HCT116 (cell line): ENCODE measurements around the gene ZACN. TPM values are rescaled to one million over a fixed set of nuclear protein-coding genes. Genes with fewer than 3 reads are reported as not detected.

ENCODE experiments used
- ATAC-seq: fragments of 200-7000 bp; cut with Tn5 transposase; 2 replicates; pipeline ENCODE4 v1.9.1; 2020; ENCODE audit warnings: mild to moderate bottlenecking, moderate library complexity
- BruUV-seq: library from RNA; stranded (reverse); fragments of 400-500 nt; replicated peaks from 2 replicates; lab custom pipeline; 2021; lab: Mats Ljungman, UMichigan
- CTCF ChIA-PET: fragments of 300-600 bp; sonication (Branson Sonifier 250); formaldehyde crosslinking; loops from one replicate; lab custom pipeline; 2021; ENCODE audit warnings: antibody characterized with exemption; lab: Charles Lee
- POLR2A ChIA-PET: fragments of 300-600, 350-600 bp; sonication (Branson Sonifier 250); formaldehyde crosslinking; loops from one replicate; lab custom pipeline; 2021; ENCODE audit warnings: antibody characterized with exemption; lab: Charles Lee
- RAD21 ChIA-PET, 2 experiments: fragments of 300-600 bp; sonication (Branson Sonifier 250); formaldehyde crosslinking; loops; one replicate each; lab custom pipeline; 2023; ENCODE audit warnings: low total read pairs in 2 of 2; ENCODE audit not compliant: uncharacterized antibody in 2 of 2, unreplicated experiment in 2 of 2, low non-redundant PET in 1 of 2; lab: Charles Lee
- DNase-seq: peaks from one replicate; pipeline ENCODE4 v3.0.0-alpha.2; 2010; ENCODE audit warnings: low read depth, low spot score
- H2AFZ ChIP-seq: fragments of 200-600 bp; shearing (Covaris generic), sonication (generic); 2 replicates; pipeline ENCODE4 v1.6.1; 2017; ENCODE audit warnings: low read depth, mixed run types, mixed read lengths, antibody characterized with exemption, low read length; ENCODE audit not compliant: poor library complexity, severe bottlenecking
- H3K27ac ChIP-seq: 2 replicates; pipeline ENCODE4 v1.5.1; 2012; ENCODE audit warnings: low read depth, low read length
- H3K27me3 ChIP-seq: fragments of 200-600 bp; sonication (generic); 2 replicates; pipeline ENCODE4 v1.6.1; 2016; ENCODE audit warnings: mixed run types, low read length, mixed read lengths; ENCODE audit not compliant: insufficient read depth
- H3K36me3 ChIP-seq, 2 experiments: fragments of 200-500 bp in 1 of 2; fragments of 200-600 bp in 1 of 2; sonication (Bioruptor generic) in 1 of 2; sonication (generic) in 1 of 2; 2 replicates each; pipeline versions ENCODE4 v1.5.1 to v1.6.1; 2014 to 2016; ENCODE audit warnings: low read length in 2 of 2, inconsistent platforms in 1 of 2, mixed read lengths in 1 of 2, mixed run types in 1 of 2; ENCODE audit not compliant: insufficient read depth in 2 of 2, control insufficient read depth in 1 of 2
- H3K4me1 ChIP-seq, 2 experiments: fragments of 200-600 bp in 1 of 2; sonication (generic) in 1 of 2; 2 replicates each; pipeline versions ENCODE4 v1.5.1 to v1.6.1; 2012 to 2017; ENCODE audit warnings: low read length in 2 of 2, inconsistent platforms in 1 of 2, mild to moderate bottlenecking in 1 of 2, mixed read lengths in 1 of 2, mixed run types in 1 of 2, moderate library complexity in 1 of 2; ENCODE audit not compliant: insufficient read depth in 2 of 2, control insufficient read depth in 1 of 2
- H3K4me2 ChIP-seq: fragments of 200-600 bp; sonication (generic); 2 replicates; pipeline ENCODE4 v1.6.1; 2017; ENCODE audit warnings: mixed run types, low read length, mixed read lengths
- H3K4me3 ChIP-seq, 2 experiments: fragments of 200-600 bp in 1 of 2; sonication (generic) in 1 of 2; replicated peaks in 1 of 2; 2 replicates each; pipeline ENCODE4 v1.5.1; 2011 to 2016; ENCODE audit warnings: low read length in 2 of 2, control low read depth in 1 of 2, low read depth in 1 of 2, mild to moderate bottlenecking in 1 of 2, mixed read lengths in 1 of 2, mixed run types in 1 of 2
- H3K79me2 ChIP-seq: fragments of 200-600 bp; sonication (generic); 2 replicates; pipeline ENCODE4 v1.6.1; 2017; ENCODE audit warnings: mild to moderate bottlenecking, mixed run types, low read length, moderate library complexity, mixed read lengths; ENCODE audit not compliant: insufficient read depth
- H3K9ac ChIP-seq: fragments of 200-600 bp; sonication (generic); 2 replicates; pipeline ENCODE4 v1.6.1; 2016; ENCODE audit warnings: low read length, mixed read lengths
- H3K9me2 ChIP-seq: fragments of 200-600 bp; sonication (generic), shearing (Covaris generic); 2 replicates; pipeline ENCODE4 v1.6.1; 2017; ENCODE audit warnings: mixed run types, mild to moderate bottlenecking, moderate library complexity; ENCODE audit not compliant: insufficient read depth
- H3K9me3 ChIP-seq, 2 experiments: fragments of 200-500 bp in 1 of 2; fragments of 200-600 bp in 1 of 2; sonication (Bioruptor generic) in 1 of 2; sonication (generic) in 1 of 2; 2 replicates each; pipeline ENCODE4 v1.6.1; 2014 to 2017; ENCODE audit warnings: low read length in 2 of 2, mixed read lengths in 2 of 2, inconsistent platforms in 1 of 2, low read depth in 1 of 2, mild to moderate bottlenecking in 1 of 2, mixed run types in 1 of 2, moderate library complexity in 1 of 2; ENCODE audit not compliant: control insufficient read depth in 1 of 2, insufficient read depth in 1 of 2
- H4K20me1 ChIP-seq: fragments of 200-600 bp; sonication (generic), shearing (Covaris generic); 2 replicates; pipeline ENCODE4 v1.6.1; 2017; ENCODE audit warnings: mixed run types, mild to moderate bottlenecking, moderate library complexity; ENCODE audit not compliant: insufficient read depth
- ATF3 ChIP-seq: IDR thresholded peaks from 2 replicates; pipeline ENCODE4 v1.6.1; 2012
- CBX3 ChIP-seq: IDR thresholded peaks from 2 replicates; pipeline ENCODE4 v1.6.1; 2012; ENCODE audit warnings: low read depth
- CTCF ChIP-seq, 3 experiments: fragments of 200-600 bp in 1 of 3; sonication (generic) in 1 of 3; IDR thresholded peaks in 2 of 3; conservative IDR thresholded peaks in 1 of 3; 2 replicates each; pipeline ENCODE4 v1.5.1; 2012 to 2017; ENCODE audit warnings: low read depth in 2 of 3, low read length in 2 of 3, antibody characterized with exemption in 1 of 3, borderline replicate concordance in 1 of 3, control low read depth in 1 of 3, mild to moderate bottlenecking in 1 of 3, mixed read lengths in 1 of 3, mixed run types in 1 of 3, moderate library complexity in 1 of 3; ENCODE audit not compliant: insufficient read depth in 1 of 3
- ELF1 ChIP-seq: IDR thresholded peaks from 2 replicates; pipeline ENCODE4 v1.6.1; 2012; ENCODE audit warnings: low read depth, borderline replicate concordance
- EZH2 ChIP-seq: fragments of 200-600 bp; sonication (generic); IDR thresholded peaks from 2 replicates; pipeline ENCODE4 v1.6.1; 2017; ENCODE audit warnings: antibody characterized with exemption, mixed run types
- EZH2phosphoT487 ChIP-seq: fragments of 200-600 bp; IDR thresholded peaks from 2 replicates; pipeline ENCODE4 v1.6.1; 2018; ENCODE audit warnings: antibody characterized with exemption, borderline replicate concordance
- FOSL1 ChIP-seq: IDR thresholded peaks from 2 replicates; pipeline ENCODE4 v1.6.1; 2012; ENCODE audit warnings: low read depth
- JUND ChIP-seq: IDR thresholded peaks from 2 replicates; pipeline ENCODE4 v1.6.1; 2012
- POLR2A ChIP-seq: IDR thresholded peaks from 2 replicates; pipeline ENCODE4 v1.7.0; 2011; ENCODE audit warnings: borderline replicate concordance; ENCODE audit not compliant: insufficient read depth, insufficient read length; ENCODE audit errors: extremely low read depth
- REST ChIP-seq: IDR thresholded peaks from 2 replicates; pipeline ENCODE4 v1.6.1; 2012; ENCODE audit warnings: low read depth
- SIN3A ChIP-seq: IDR thresholded peaks from 2 replicates; pipeline ENCODE4 v1.6.1; 2012; ENCODE audit warnings: low read depth
- SP1 ChIP-seq: IDR thresholded peaks from 2 replicates; pipeline ENCODE4 v1.6.1; 2012; ENCODE audit warnings: low read depth
- SRF ChIP-seq: IDR thresholded peaks from 2 replicates; pipeline ENCODE4 v1.6.1; 2012; ENCODE audit warnings: low read depth
- TCF7L2 ChIP-seq: IDR thresholded peaks from 2 replicates; pipeline ENCODE4 v1.7.0; 2011; ENCODE audit warnings: borderline replicate concordance, inconsistent platforms; ENCODE audit not compliant: insufficient read depth, insufficient read length; ENCODE audit errors: extremely low read depth
- ZFX ChIP-seq: fragments of 450-650 bp; IDR thresholded peaks from 2 replicates; pipeline ENCODE4 v1.6.1; 2017
- ZNF274 ChIP-seq: fragments of 200-500 bp; sonication (Bioruptor generic); IDR thresholded peaks from 2 replicates; pipeline ENCODE4 v1.6.1; 2014; ENCODE audit warnings: mild to moderate bottlenecking, low read depth, low read length, inconsistent platforms
- intact Hi-C: fragments of 100-400 bp; cut with micrococcal nuclease; formaldehyde crosslinking; loops from 2 replicates; pipeline ENCODE4 v1.10.0; 2022
- total RNA-seq: library from RNA; stranded (reverse); gene quantifications from one replicate; pipeline ENCODE4 v1.2.1, GENCODE V29; 2021; ENCODE audit not compliant: unreplicated experiment
- TF ChIP-seq, protein P1 (sequence below): IDR thresholded peaks from 2 replicates; pipeline ENCODE4 v1.6.1; 2011; ENCODE audit warnings: mild to moderate bottlenecking, low read length, moderate library complexity; ENCODE audit not compliant: insufficient replicate concordance; ENCODE audit errors: extremely low read depth

Gene ZACN
- total RNA-seq, 1 experiment from 2014 or later: not detected

DNA sequence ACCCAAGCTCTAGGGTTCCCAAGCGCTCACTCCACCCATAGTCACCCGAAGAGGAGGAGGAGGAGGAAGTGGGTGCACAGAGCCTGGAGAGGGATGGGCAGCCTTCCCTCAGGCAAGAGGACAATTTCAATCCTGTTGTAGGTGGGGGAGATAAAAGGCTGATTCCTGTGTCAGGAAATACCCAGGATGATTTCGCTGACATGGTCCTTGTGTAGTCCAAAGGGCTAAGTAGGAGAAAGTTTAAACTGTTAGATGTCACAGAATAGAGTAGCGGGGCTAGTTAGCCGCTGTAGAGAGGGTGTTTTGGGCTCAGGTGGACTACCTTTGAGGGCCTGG is 25.9 kb downstream of the ZACN start:
- no peak for TF ChIP-seq SP1
- no peak for TF ChIP-seq ZFX
- TF ChIP-seq ATF3: no peak
- no peak for TF ChIP-seq REST
- no peak for TF ChIP-seq CTCF (IDR thresholded peaks at IDR 0.05 in 2 of 3, conservative IDR thresholded peaks at IDR 0.05 in 1 of 3; ENCODE audit: borderline replicate concordance in 1 of 3, insufficient read depth in 1 of 3, low read depth in 2 of 3, low read length in 2 of 3)
- TF ChIP-seq, protein P1, sequence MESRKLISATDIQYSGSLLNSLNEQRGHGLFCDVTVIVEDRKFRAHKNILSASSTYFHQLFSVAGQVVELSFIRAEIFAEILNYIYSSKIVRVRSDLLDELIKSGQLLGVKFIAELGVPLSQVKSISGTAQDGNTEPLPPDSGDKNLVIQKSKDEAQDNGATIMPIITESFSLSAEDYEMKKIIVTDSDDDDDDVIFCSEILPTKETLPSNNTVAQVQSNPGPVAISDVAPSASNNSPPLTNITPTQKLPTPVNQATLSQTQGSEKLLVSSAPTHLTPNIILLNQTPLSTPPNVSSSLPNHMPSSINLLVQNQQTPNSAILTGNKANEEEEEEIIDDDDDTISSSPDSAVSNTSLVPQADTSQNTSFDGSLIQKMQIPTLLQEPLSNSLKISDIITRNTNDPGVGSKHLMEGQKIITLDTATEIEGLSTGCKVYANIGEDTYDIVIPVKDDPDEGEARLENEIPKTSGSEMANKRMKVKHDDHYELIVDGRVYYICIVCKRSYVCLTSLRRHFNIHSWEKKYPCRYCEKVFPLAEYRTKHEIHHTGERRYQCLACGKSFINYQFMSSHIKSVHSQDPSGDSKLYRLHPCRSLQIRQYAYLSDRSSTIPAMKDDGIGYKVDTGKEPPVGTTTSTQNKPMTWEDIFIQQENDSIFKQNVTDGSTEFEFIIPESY: no peak
- no peak for TF ChIP-seq FOSL1
- TF ChIP-seq ZNF274: no peak
- TF ChIP-seq POLR2A: no peak
- no peak for TF ChIP-seq EZH2
- no peak for TF ChIP-seq SIN3A
- no peak for TF ChIP-seq EZH2phosphoT487
- no peak for TF ChIP-seq CBX3
- TF ChIP-seq SRF: no peak
- no peak for TF ChIP-seq ELF1
- no peak for TF ChIP-seq JUND
- no peak for TF ChIP-seq TCF7L2
- ChIA-PET CTCF (interaction anchor here (1.2 to 3.1 kb wide), 3 partner anchors 91 to 175 kb away, joined by 3 to 17 read pairs (median 5); no protein-coding TSS in a partner anchor), POLR2A (interaction anchor here (1.3 to 2.6 kb wide), 4 partner anchors 10 to 166 kb away, joined by 3 to 10 read pairs (median 3); partner anchors contain the start of gene EVPL), RAD21 (no interaction called here)
- Histone ChIP-seq H3K9me3 (no peaks in the 10 kb centered on the region), H2AFZ (no peak overlapping the region), H3K36me3 (peaks cover 14 to 18% of the 10 kb centered on the region in 2 experiments; a peak in 3 of 4 replicates), H3K4me3 (peak overlapping the region; percentile 78 to 95), H3K27me3 (no peaks in the 10 kb centered on the region), H3K9me2 (no peaks in the 10 kb centered on the region), H3K9ac (peak overlapping the region; percentile 77), H3K4me1 (peaks cover 12 to 26% of the 10 kb centered on the region in 2 experiments), H3K27ac (peak overlapping the region; percentile 89), H3K4me2 (peak overlapping the region; percentile 85), H4K20me1 (no peaks in the 10 kb centered on the region), H3K79me2 (peaks cover 26% of the 10 kb centered on the region)
- intact Hi-C loops: loop anchor here (5.0 to 10.0 kb wide), 2 partner anchors 78 to 200 kb away; partner anchors contain the start of genes EVPL and MRPL38
- no peak for DNase-seq
- no peak for ATAC-seq
- BruUV-seq: no TSS peak
